Neural progenitor cell (in vitro differentiated cells): Measurements from ENCODE around the gene ACOXL. TPM values are rescaled to one million over a fixed set of nuclear protein-coding genes. Genes with fewer than 3 reads are reported as not detected.

Source experiments
- DNase-seq: peaks from one replicate; pipeline ENCODE4 v3.0.0-alpha.2; 2016; ENCODE audit warnings: low spot score
- H2AFZ ChIP-seq: fragments of 200-600 bp; sonication (generic); replicated peaks from 2 replicates; pipeline ENCODE4 v1.6.1; 2016; ENCODE audit warnings: antibody characterized with exemption
- H3F3A ChIP-seq: fragments of 200-600 bp; sonication (generic); 2 replicates; pipeline ENCODE4 v1.6.1; 2016; ENCODE audit warnings: antibody characterized with exemption, low read depth
- H3K27ac ChIP-seq: fragments of 200-600 bp; sonication (generic); 2 replicates; pipeline ENCODE4 v1.5.1; 2016; ENCODE audit warnings: mild to moderate bottlenecking
- H3K27me3 ChIP-seq: fragments of 200-600 bp; sonication (generic); 2 replicates; pipeline ENCODE4 v1.6.1; 2016; ENCODE audit warnings: mild to moderate bottlenecking, moderate library complexity
- H3K36me3 ChIP-seq: fragments of 200-600 bp; sonication (generic); 2 replicates; pipeline ENCODE4 v1.5.1; 2016
- H3K4me1 ChIP-seq: fragments of 200-600 bp; sonication (generic); 2 replicates; pipeline ENCODE4 v1.6.1; 2016; ENCODE audit warnings: mixed run types
- H3K4me2 ChIP-seq: fragments of 200-600 bp; sonication (generic); 2 replicates; pipeline ENCODE4 v1.6.1; 2016
- H3K4me3 ChIP-seq: fragments of 200-600 bp; sonication (generic); 2 replicates; pipeline ENCODE4 v1.5.1; 2016
- H3K79me2 ChIP-seq: fragments of 200-600 bp; sonication (generic); 2 replicates; pipeline ENCODE4 v1.6.1; 2016; ENCODE audit warnings: low read depth
- H3K9ac ChIP-seq: fragments of 200-600 bp; sonication (generic); 2 replicates; pipeline ENCODE4 v1.6.1; 2016
- H3K9me3 ChIP-seq: fragments of 200-600 bp; sonication (generic); 2 replicates; pipeline ENCODE4 v1.5.1; 2016; ENCODE audit warnings: low read depth
- H4K20me1 ChIP-seq: fragments of 200-600 bp; sonication (generic); 2 replicates; pipeline ENCODE4 v1.6.1; 2016; ENCODE audit warnings: low read depth
- H3K27ac Mint-ChIP-seq: 3 replicates; pipeline ENCODE4 v1.8.0; 2021; ENCODE audit warnings: mixed read lengths
- H3K27me3 Mint-ChIP-seq: 2 replicates; pipeline ENCODE4 v1.8.0; 2022; ENCODE audit warnings: low read depth, mild to moderate bottlenecking, inconsistent platforms, moderate library complexity, mixed read lengths; ENCODE audit not compliant: insufficient read depth
- H3K36me3 Mint-ChIP-seq: 3 replicates; pipeline ENCODE4 v1.8.0; 2021; ENCODE audit warnings: mixed read lengths
- H3K4me1 Mint-ChIP-seq: 3 replicates; pipeline ENCODE4 v1.8.0; 2021; ENCODE audit warnings: mixed read lengths
- H3K4me3 Mint-ChIP-seq: 3 replicates; pipeline ENCODE4 v1.8.0; 2021; ENCODE audit warnings: mild to moderate bottlenecking, moderate library complexity, mixed read lengths
- H3K9me3 Mint-ChIP-seq: 3 replicates; pipeline ENCODE4 v1.8.0; 2020; ENCODE audit warnings: mixed read lengths
- CTCF ChIP-seq: fragments of 200-600 bp; sonication (generic); IDR thresholded peaks from 2 replicates; pipeline ENCODE4 v1.5.1; 2017; ENCODE audit warnings: antibody characterized with exemption, mild to moderate bottlenecking
- EZH2 ChIP-seq: fragments of 200-600 bp; sonication (generic); IDR thresholded peaks from 2 replicates; pipeline ENCODE4 v1.6.1; 2017; ENCODE audit warnings: antibody characterized with exemption, mild to moderate bottlenecking, moderate library complexity
- EZH2phosphoT487 ChIP-seq: fragments of 200-600 bp; sonication (generic); IDR thresholded peaks from 2 replicates; pipeline ENCODE4 v1.6.1; 2017; ENCODE audit warnings: antibody characterized with exemption
- total RNA-seq: library from RNA; depleted of rRNA; stranded (reverse); fragments of >200 nt; gene quantifications from 2 replicates; pipeline ENCODE4 v1.2.3, GENCODE V29; 2015; ENCODE audit warnings: low replicate concordance

Gene ACOXL
- total RNA-seq, 1 donor from 2014 or later = 2.9 TPM

DNA sequence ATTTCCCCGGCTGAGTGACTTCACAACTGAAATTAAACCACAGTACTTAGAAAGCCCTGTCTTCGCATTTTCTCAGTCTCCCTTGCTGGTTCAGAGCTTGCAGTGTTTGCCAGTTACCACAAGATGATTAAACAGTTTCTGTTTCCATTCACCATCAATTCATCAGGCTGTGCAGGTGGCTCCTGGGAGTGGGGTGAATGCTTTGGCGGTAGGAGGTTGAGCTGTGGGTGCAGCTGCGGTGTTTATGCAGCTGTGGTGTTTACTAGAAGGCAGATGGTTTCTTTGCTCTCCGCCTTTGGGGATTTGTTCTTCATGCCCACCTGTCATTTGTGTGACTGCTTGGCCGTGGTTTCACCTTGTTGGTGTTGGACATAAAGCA, 16.1 kb downstream of the ACOXL start:
- Histone ChIP-seq H3K36me3 (no peaks in the 10 kb centered on the region), H2AFZ (peak overlapping the region; percentile 64), H4K20me1 (no peaks in the 10 kb centered on the region), H3K4me3 (peak overlapping the region; percentile 21), H3K27ac (peak overlapping the region; percentile 80), H3K27me3 (no peaks in the 10 kb centered on the region), H3K9ac (no peak overlapping the region), H3K4me1 (peaks cover 36% of the 10 kb centered on the region), H3F3A (peaks cover 27% of the 10 kb centered on the region), H3K79me2 (peaks cover 70% of the 10 kb centered on the region), H3K9me3 (no peaks in the 10 kb centered on the region), H3K4me2 (peak overlapping the region; percentile 61)
- TF ChIP-seq EZH2 = no peak
- TF ChIP-seq CTCF = no peak
- no peak for TF ChIP-seq EZH2phosphoT487
- Mint-ChIP-seq H3K4me1 (peaks cover 5% of the 10 kb centered on the region), H3K27ac (no peak overlapping the region), H3K4me3 (no peak overlapping the region), H3K9me3 (no peaks in the 10 kb centered on the region), H3K36me3 (no peaks in the 10 kb centered on the region), H3K27me3 (peaks cover 11% of the 10 kb centered on the region)
- DNase-seq = peak; percentile 30

GRCh38 chr2:110751642-110752041, 19.3 kb downstream of the ACOXL start:
- Histone ChIP-seq H3K79me2 (peaks cover 81% of the 10 kb centered on the region), H3K27ac (no peak overlapping the region), H4K20me1 (no peaks in the 10 kb centered on the region), H3K4me2 (no peak overlapping the region), H2AFZ (no peak overlapping the region), H3K4me1 (peaks cover 36% of the 10 kb centered on the region), H3K9ac (no peak overlapping the region), H3K9me3 (no peaks in the 10 kb centered on the region), H3K4me3 (no peak overlapping the region), H3F3A (peaks cover 35% of the 10 kb centered on the region), H3K36me3 (no peaks in the 10 kb centered on the region), H3K27me3 (no peaks in the 10 kb centered on the region)
- peaks cover 7% of the 10 kb centered on the region for H3K27me3 Mint-ChIP-seq
- no peak overlapping the region for H3K27ac Mint-ChIP-seq
- H3K36me3 Mint-ChIP-seq = no peaks in the 10 kb centered on the region
- no peak for DNase-seq
- H3K9me3 Mint-ChIP-seq = no peaks in the 10 kb centered on the region
- TF ChIP-seq CTCF (no peak), EZH2 (no peak)
- no peak overlapping the region for H3K4me3 Mint-ChIP-seq
- H3K4me1 Mint-ChIP-seq = peaks cover 5% of the 10 kb centered on the region

DNA sequence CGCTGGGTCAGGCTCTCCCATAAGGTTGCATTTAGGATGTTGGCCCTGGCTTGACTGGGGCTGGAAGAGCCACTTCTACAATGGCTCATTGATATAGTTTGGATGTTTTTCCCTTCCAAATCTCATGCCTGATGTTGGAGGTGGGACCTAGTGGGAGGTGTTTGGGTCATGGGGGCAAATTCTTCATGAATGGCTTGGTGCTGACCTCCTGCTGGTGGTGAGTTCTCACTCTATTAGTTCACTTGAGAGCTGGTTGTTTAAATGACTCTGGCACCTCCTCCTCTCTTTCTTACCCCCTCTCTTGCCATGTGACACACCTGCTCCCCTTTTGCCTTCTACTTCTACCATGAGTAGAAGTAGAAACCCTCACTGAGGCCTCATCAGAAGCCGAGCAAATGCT, 20.5 kb downstream of the ACOXL start:
- Histone ChIP-seq H3F3A (peaks cover 32% of the 10 kb centered on the region), H3K4me1 (peaks cover 24% of the 10 kb centered on the region), H3K27ac (no peak overlapping the region), H2AFZ (no peak overlapping the region), H3K79me2 (peaks cover 80% of the 10 kb centered on the region), H3K4me3 (no peak overlapping the region), H4K20me1 (no peaks in the 10 kb centered on the region), H3K9me3 (peaks cover under 1% of the 10 kb centered on the region), H3K36me3 (no peaks in the 10 kb centered on the region), H3K9ac (no peak overlapping the region), H3K27me3 (no peaks in the 10 kb centered on the region), H3K4me2 (peak overlapping the region; percentile 42)
- TF ChIP-seq EZH2 = no peak
- TF ChIP-seq CTCF = no peak
- TF ChIP-seq EZH2phosphoT487 = no peak
- no peak overlapping the region for H3K4me3 Mint-ChIP-seq
- no peaks in the 10 kb centered on the region for H3K36me3 Mint-ChIP-seq
- H3K4me1 Mint-ChIP-seq = peaks cover 5% of the 10 kb centered on the region
- H3K27ac Mint-ChIP-seq = no peak overlapping the region
- DNase-seq = no peak
- peaks cover 7% of the 10 kb centered on the region for H3K27me3 Mint-ChIP-seq
- H3K9me3 Mint-ChIP-seq = no peaks in the 10 kb centered on the region
